Cardiac muscle cell (in vitro differentiated cells and primary cell): Measurements from ENCODE around the gene SDF4. TPM values are rescaled to one million over a fixed set of nuclear protein-coding genes. Genes with fewer than 3 reads are reported as not detected.
A peak's percentile ranks its signal among the peaks of the same experiment; 100 is the strongest.

ENCODE experiments used
- DNase-seq, 2 donors: peaks; one replicate each; pipeline versions ENCODE4 v3.0.0 to v3.0.0-alpha.2; 2010 to 2017; ENCODE audit warnings: low read depth in 1 of 2, low spot score in 1 of 2
- H3K27ac ChIP-seq: fragments of 200-600 bp; sonication (generic); 2 replicates; pipeline ENCODE4 v1.5.1; 2016
- H3K27me3 ChIP-seq: fragments of 200-600 bp; sonication (generic); 2 replicates; pipeline ENCODE4 v1.6.0; 2016; ENCODE audit warnings: control low read depth
- H3K36me3 ChIP-seq: fragments of 200-600 bp; sonication (generic); 2 replicates; pipeline ENCODE4 v1.5.1; 2016; ENCODE audit warnings: control low read depth
- H3K4me1 ChIP-seq: fragments of 200-600 bp; sonication (generic); 2 replicates; pipeline ENCODE4 v1.8.1; 2017; ENCODE audit warnings: low read depth, mild to moderate bottlenecking, mixed run types
- H3K4me3 ChIP-seq: fragments of 200-600 bp; sonication (generic); 2 replicates; pipeline ENCODE4 v1.5.1; 2016; ENCODE audit warnings: mild to moderate bottlenecking
- H3K9me3 ChIP-seq: fragments of 200-600 bp; sonication (generic); 2 replicates; pipeline ENCODE4 v1.5.1; 2017; ENCODE audit warnings: low read depth, mild to moderate bottlenecking, control low read depth
- CTCF ChIP-seq: IDR thresholded peaks from 2 replicates; pipeline ENCODE4 v1.5.1; 2012; ENCODE audit warnings: low read depth, mild to moderate bottlenecking, low read length
- polyA plus RNA-seq: library from polyadenylated mRNA; unstranded; fragments of >200 nt; fragmentation: Nextera tagmentation; extraction: Ambion mirVana; gene quantifications from 2 replicates; pipeline ENCODE4 v1.2.1, GENCODE V29; 2016
- total RNA-seq: library from RNA; depleted of rRNA; stranded (reverse); fragments of >200 nt; gene quantifications from 2 replicates; pipeline ENCODE4 v1.2.3, GENCODE V29; 2016

The SDF4 gene
- total and polyA plus RNA-seq, 2 experiments from 2014 or later, result 148 to 180 TPM

GRCh38 chr1:1232208-1232795, 501 bp upstream of the SDF4 start, which contains the start of gene B3GALT6:
TSS of gene B3GALT6 (plus strand) at chr1:1232237. CDS start at chr1:1232279, 42 bp downstream.
- Histone ChIP-seq H3K9me3 (no peaks in the 10 kb centered on the region), H3K27me3 (no peaks in the 10 kb centered on the region), H3K4me3 (peak within 1 kb of the TSS; percentile 96), H3K4me1 (peaks cover 18% of the 10 kb centered on the region), H3K36me3 (no peaks in the 10 kb centered on the region), H3K27ac (peak within 1 kb of the TSS; percentile 91)
- no peak for TF ChIP-seq CTCF
- no peak for DNase-seq

- peak; percentile 35 for TF ChIP-seq CTCF
- DNase-seq, result peak in 1 of 2 donors; percentile 66
- Histone ChIP-seq H3K27ac (peak overlapping the region; percentile 91), H3K36me3 (no peaks in the 10 kb centered on the region), H3K4me1 (peaks cover 18% of the 10 kb centered on the region), H3K27me3 (no peaks in the 10 kb centered on the region), H3K9me3 (no peaks in the 10 kb centered on the region), H3K4me3 (peak overlapping the region; percentile 96)
These were observed 973 bp downstream of the SDF4 start for GRCh38 chr1:1230656-1231399.

GRCh38 chr1:1229770-1230169, 2.0 kb downstream of the SDF4 start:
- no peak for DNase-seq
- Histone ChIP-seq H3K36me3 (no peaks in the 10 kb centered on the region), H3K27ac (no peak overlapping the region), H3K9me3 (no peaks in the 10 kb centered on the region), H3K27me3 (no peaks in the 10 kb centered on the region), H3K4me3 (no peak overlapping the region), H3K4me1 (peaks cover 18% of the 10 kb centered on the region)
- no peak for TF ChIP-seq CTCF

GRCh38 chr1:1228596-1229321, 3.0 kb downstream of the SDF4 start:
- no peak for DNase-seq
- Histone ChIP-seq H3K36me3 (peaks cover under 1% of the 10 kb centered on the region), H3K4me1 (peaks cover 18% of the 10 kb centered on the region), H3K27me3 (no peaks in the 10 kb centered on the region), H3K9me3 (no peaks in the 10 kb centered on the region), H3K4me3 (no peak overlapping the region), H3K27ac (no peak overlapping the region)
- TF ChIP-seq CTCF, result no peak

- H3K4me3 ChIP-seq, result no peak overlapping the region
- no peak for DNase-seq
- H3K36me3 ChIP-seq, result peaks cover 7% of the 10 kb centered on the region
- no peak overlapping the region for H3K27ac ChIP-seq
- no peaks in the 10 kb centered on the region for H3K27me3 ChIP-seq
- no peak for TF ChIP-seq CTCF
- H3K9me3 ChIP-seq, result no peaks in the 10 kb centered on the region
- H3K4me1 ChIP-seq, result peaks cover 18% of the 10 kb centered on the region
These were observed 3.6 kb downstream of the SDF4 start for GRCh38 chr1:1228187-1228586.
